Adrenal gland (tissue), 12 donors: Measurements from ENCODE around the gene KCNK15. TPM values are rescaled to one million over a fixed set of nuclear protein-coding genes. Genes with fewer than 3 reads are reported as not detected.
A peak's percentile ranks its signal among the peaks of the same experiment; 100 is the strongest.

Experiments
- DNase-seq, 7 donors: peaks; one replicate each; pipeline ENCODE4 v3.0.0-alpha.2; 2019 to 2020
- H3K27ac ChIP-seq, 5 donors: fragments of 200-600 bp; sonication (generic) in 4 of 5; 1 replicate in 3 of 5; 2 replicates in 2 of 5; pipeline versions ENCODE4 v1.5.1 to v1.8.0; 2016 to 2020; ENCODE audit warnings: mild to moderate bottlenecking in 1 of 5
- H3K27me3 ChIP-seq: fragments of 200-600 bp; 2 replicates; pipeline ENCODE4 v1.8.0; 2021
- H3K36me3 ChIP-seq, 2 donors: fragments of 200-600 bp; replicated peaks in 1 of 2; 1 replicate in 1 of 2; 2 replicates in 1 of 2; pipeline versions ENCODE4 v1.5.1 to v1.8.0; 2018 to 2022
- H3K4me1 ChIP-seq, 2 donors: fragments of 200-600 bp; replicated peaks in 1 of 2; 1 replicate in 1 of 2; 2 replicates in 1 of 2; pipeline versions ENCODE4 v1.5.1 to v1.8.0; 2018 to 2021
- H3K4me3 ChIP-seq, 4 donors: fragments of 200-600 bp; sonication (generic) in 3 of 4; one replicate each; pipeline ENCODE4 v1.5.1; 2016 to 2018
- H3K9me3 ChIP-seq, 3 donors: fragments of 200-600 bp; sonication (generic) in 1 of 3; replicated peaks in 1 of 3; 1 replicate in 2 of 3; 2 replicates in 1 of 3; pipeline versions ENCODE4 v1.5.1 to v1.8.0; 2016 to 2021
- POLR2A ChIP-seq, 2 donors: fragments of 450-650 bp; IDR thresholded peaks; one replicate each; pipeline ENCODE4 v1.6.1; 2017; ENCODE audit warnings: antibody characterized with exemption in 2 of 2, mild to moderate bottlenecking in 2 of 2, moderate library complexity in 1 of 2
- WGBS, 4 donors: extraction: QIAGEN DNeasy Blood & Tissue Kit in 2 of 4; methylation state at CpG; one replicate each; pipeline versions ENCODE4 v1.1.5 to v1.1.7; 2013 to 2017; 5-methylcytosine and 5-hydroxymethylcytosine counted together
- intact Hi-C, 2 donors: fragments of 100-400 bp; cut with DNase I; formaldehyde crosslinking; loops; one replicate each; pipeline versions ENCODE4 v1.14.1 to v1.15.0; 2022 to 2023
- polyA plus RNA-seq, 3 donors: library from polyadenylated mRNA; stranded (reverse); fragments of 200-250 nt in 2 of 3; fragments of 350-450 nt in 1 of 3; fragmentation: Illumina TruSeq in 1 of 3; extraction: RNeasy Lipid Tissue Mini Kit (QIAGEN cat#74804) in 1 of 3; gene quantifications; one replicate each; pipeline ENCODE4 v1.2.3, GENCODE V29; 2013 to 2014
- total RNA-seq, 9 donors: library from RNA; depleted of rRNA in 4 of 9; stranded (reverse); fragments of >200 nt in 4 of 9; fragments of 120-200 nt in 1 of 9; fragmentation: NEBNext Ultra II Directional in 1 of 9; extraction: Animal tissue kit (Norgen Biotek cat#: 25700) in 1 of 9; gene quantifications; one replicate each; pipeline versions ENCODE4 v1.1.0 to v1.2.4, GENCODE V29; 2013 to 2023
- TF ChIP-seq, protein P1 (sequence below), 6 experiments: fragments of 450-650 bp in 4 of 6; fragments of 200-600 bp in 2 of 6; sonication (generic) in 1 of 6; IDR thresholded peaks; 1 replicate in 5 of 6; 2 replicates in 1 of 6; pipeline versions ENCODE4 v1.5.1 to v1.8.0; 2016 to 2021; ENCODE audit warnings: antibody characterized with exemption in 6 of 6, mild to moderate bottlenecking in 2 of 6, moderate library complexity in 1 of 6
- donor health status: healthy with polysubstance abuse.
- donor health status: Bipolar disorder and iron deficiency.
- donor health status: DM: yes; HTN: yes; CAD: no.
- donor health status: DM: no; HTN: no; CAD: no.
- donor health status: DM: no; HTN: no; CAD: no.
- donor health status: DM: yes; HTN: yes; CAD: no.

Gene KCNK15
- total and polyA plus RNA-seq, 12 donors = 0.42 to 11.0 (median 1.4) TPM

DNA sequence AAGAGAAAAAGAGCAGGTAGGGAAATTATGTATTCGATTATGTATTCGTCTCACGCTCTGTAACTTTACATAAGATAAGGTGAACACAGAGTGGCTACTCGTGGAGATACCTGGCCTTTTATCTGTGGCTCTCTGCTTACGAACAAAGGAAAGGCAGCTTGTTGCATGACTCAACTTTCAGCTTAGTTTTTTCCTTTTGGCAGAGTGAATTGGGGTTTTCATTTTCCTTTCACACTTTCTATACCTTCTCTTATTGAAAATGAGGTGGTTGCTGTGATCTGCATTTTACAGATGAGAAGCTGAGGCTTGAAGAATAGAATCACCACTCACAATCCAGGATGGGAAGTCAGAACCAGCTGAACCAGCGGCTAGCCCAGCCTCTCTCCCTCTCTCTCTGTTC is 13.3 kb upstream of the KCNK15 start:
- no peak for DNase-seq
- Histone ChIP-seq H3K27ac (no peak overlapping the region), H3K27me3 (no peaks in the 10 kb centered on the region), H3K9me3 (no peaks in the 10 kb centered on the region), H3K36me3 (no peaks in the 10 kb centered on the region), H3K4me3 (no peak overlapping the region), H3K4me1 (peaks cover 16 to 20% of the 10 kb centered on the region in 2 donors)
- WGBS, 4 donors = 65 to 73% (median 68%) methylated on average over 6 of the region's 6 CpGs
- intact Hi-C loops = loop anchor here (2.0 to 10.0 kb wide), 3 partner anchors 46 to 348 kb away; no protein-coding TSS in a partner anchor
- no peak for TF ChIP-seq POLR2A (IDR thresholded peaks at IDR 0.05)
- TF ChIP-seq, protein P1, sequence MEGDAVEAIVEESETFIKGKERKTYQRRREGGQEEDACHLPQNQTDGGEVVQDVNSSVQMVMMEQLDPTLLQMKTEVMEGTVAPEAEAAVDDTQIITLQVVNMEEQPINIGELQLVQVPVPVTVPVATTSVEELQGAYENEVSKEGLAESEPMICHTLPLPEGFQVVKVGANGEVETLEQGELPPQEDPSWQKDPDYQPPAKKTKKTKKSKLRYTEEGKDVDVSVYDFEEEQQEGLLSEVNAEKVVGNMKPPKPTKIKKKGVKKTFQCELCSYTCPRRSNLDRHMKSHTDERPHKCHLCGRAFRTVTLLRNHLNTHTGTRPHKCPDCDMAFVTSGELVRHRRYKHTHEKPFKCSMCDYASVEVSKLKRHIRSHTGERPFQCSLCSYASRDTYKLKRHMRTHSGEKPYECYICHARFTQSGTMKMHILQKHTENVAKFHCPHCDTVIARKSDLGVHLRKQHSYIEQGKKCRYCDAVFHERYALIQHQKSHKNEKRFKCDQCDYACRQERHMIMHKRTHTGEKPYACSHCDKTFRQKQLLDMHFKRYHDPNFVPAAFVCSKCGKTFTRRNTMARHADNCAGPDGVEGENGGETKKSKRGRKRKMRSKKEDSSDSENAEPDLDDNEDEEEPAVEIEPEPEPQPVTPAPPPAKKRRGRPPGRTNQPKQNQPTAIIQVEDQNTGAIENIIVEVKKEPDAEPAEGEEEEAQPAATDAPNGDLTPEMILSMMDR (IDR thresholded peaks at IDR 0.05) = no peak

DNA sequence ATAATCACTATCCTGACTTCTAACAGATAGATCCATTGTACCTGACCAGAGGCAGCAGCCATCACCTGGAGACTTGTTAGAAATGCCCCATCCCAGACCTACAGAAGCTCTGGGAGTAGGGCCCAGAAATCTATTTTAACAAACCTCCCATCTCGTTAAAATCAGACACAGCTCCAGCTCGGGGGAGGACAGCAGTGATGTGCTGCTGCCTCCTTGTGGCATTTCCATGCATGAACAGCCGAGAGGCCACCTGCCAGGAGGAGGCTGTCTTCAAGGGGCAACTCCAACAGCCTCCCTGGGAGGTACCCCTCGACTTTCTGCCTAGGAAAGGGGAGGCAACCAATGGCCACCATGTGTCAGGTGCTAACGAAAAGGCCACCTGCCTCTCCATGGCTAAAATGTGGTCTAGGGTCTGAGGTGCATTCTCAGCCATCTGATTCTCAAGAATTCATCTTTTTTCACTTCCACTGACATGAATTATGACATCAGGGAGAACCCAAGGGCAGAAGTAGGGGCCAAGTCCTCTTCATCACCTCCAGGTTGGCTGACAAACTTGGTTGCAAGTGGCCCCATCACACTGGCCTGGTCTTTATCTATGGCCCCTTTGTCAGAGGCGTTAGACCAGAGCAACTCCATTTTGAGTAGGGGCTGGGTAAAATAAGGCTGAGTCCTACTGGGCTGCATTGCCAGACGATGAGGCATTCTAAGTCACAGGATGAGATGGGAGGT is 12.2 kb upstream of the KCNK15 start:
- 18 to 31% (median 23%) methylated on average over 4 to 7 of the region's 7 CpGs for WGBS, 4 donors
- peaks cover 14 to 20% of the 10 kb centered on the region in 2 donors for H3K4me1 ChIP-seq

DNA sequence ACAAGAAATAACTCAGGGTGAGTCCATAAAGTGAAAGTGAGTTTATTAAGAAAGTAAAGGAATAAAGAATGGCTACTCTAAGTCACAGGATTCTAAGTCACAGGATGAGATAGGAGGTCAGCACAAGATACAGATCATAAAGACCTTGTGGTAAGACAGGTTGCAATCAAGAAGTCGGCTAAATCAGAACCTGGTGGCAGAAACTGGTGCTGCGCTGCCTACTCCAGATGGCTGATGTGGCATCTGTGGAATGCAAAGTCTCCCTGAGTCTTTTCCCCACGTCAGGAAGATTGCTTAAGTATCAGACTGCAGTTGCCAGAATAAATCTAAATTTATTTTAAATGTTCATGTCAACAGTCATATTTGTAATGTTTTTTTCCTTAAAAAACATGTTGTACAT is 10.7 kb upstream of the KCNK15 start:
- Histone ChIP-seq H3K9me3 (no peaks in the 10 kb centered on the region), H3K4me3 (no peak overlapping the region), H3K27ac (no peak overlapping the region), H3K27me3 (no peaks in the 10 kb centered on the region), H3K4me1 (peaks cover 0 to 12% of the 10 kb centered on the region in 2 donors), H3K36me3 (no peaks in the 10 kb centered on the region)
- 66 to 81% (median 71%) methylated on average over 3 of the region's 3 CpGs for WGBS, 4 donors
- intact Hi-C loops = loop anchor here in 1 of 2 donors (10.0 kb wide), 1 partner anchor 350 kb away; no protein-coding TSS in a partner anchor
- no peak for TF ChIP-seq POLR2A (IDR thresholded peaks at IDR 0.05)
- TF ChIP-seq, protein P1 (IDR thresholded peaks at IDR 0.05) = peak in 1 of 6 experiments; percentile 14
- no peak for DNase-seq

More for the DNA sequence above, 12.2 kb upstream of the KCNK15 start:
- intact Hi-C loops = loop anchor here (2.0 to 10.0 kb wide), 3 partner anchors 47 to 349 kb away; no protein-coding TSS in a partner anchor
- no peaks in the 10 kb centered on the region for H3K9me3 ChIP-seq
- no peak overlapping the region for H3K4me3 ChIP-seq
- no peak for TF ChIP-seq POLR2A (IDR thresholded peaks at IDR 0.05)
- TF ChIP-seq, protein P1 (IDR thresholded peaks at IDR 0.05) = peak; percentile 92 to 97 (median 96)
- H3K36me3 ChIP-seq = no peaks in the 10 kb centered on the region
- no peak overlapping the region for H3K27ac ChIP-seq
- peak; percentile 66 to 88 (median 80) for DNase-seq
- no peaks in the 10 kb centered on the region for H3K27me3 ChIP-seq

DNA sequence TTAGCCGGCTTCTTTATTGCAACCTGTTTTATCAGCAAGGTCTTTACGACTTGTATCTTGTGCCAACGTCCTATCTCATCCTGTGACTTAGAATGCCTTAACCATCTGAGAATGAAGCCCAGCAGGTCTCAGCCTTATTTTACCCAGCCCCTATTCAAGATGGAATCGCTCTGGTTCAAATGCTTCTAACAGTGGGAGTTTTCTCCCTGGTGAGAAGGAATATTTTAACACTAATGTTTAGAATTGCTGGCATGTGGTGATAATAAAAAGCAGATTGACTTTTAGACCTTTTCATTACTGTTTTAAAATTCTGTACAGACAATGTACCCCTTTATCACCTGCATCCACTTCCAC is 9.9 kb upstream of the KCNK15 start:
- no peaks in the 10 kb centered on the region for H3K36me3 ChIP-seq
- peaks cover 0 to 8% of the 10 kb centered on the region in 2 donors for H3K4me1 ChIP-seq
- H3K9me3 ChIP-seq = no peaks in the 10 kb centered on the region
- intact Hi-C loops = loop anchor here in 1 of 2 donors (10.0 kb wide), 1 partner anchor 351 kb away; no protein-coding TSS in a partner anchor
- H3K4me3 ChIP-seq = peak overlapping the region in 1 of 4 donors; percentile 19
- DNase-seq = no peak
- 76 to 89% (median 83%) methylated on average over 4 of the region's 4 CpGs for WGBS, 4 donors
- H3K27me3 ChIP-seq = no peaks in the 10 kb centered on the region
- H3K27ac ChIP-seq = peak overlapping the region in 1 of 5 donors; percentile 69
- no peak for TF ChIP-seq POLR2A (IDR thresholded peaks at IDR 0.05)
- TF ChIP-seq, protein P1 (IDR thresholded peaks at IDR 0.05) = no peak
